Hematopoietic multipotent progenitor cell treated with erythropoietin and hydrocortisone succinate and interleukin-3 and kit ligand, for 17 days (in vitro differentiated cells): ENCODE results near the gene PRAC2.

Experiments
- DNase-seq: peaks from one replicate; pipeline ENCODE4 v3.0.0-alpha.2; 2015; ENCODE audit warnings: low spot score

The PRAC2 gene

GRCh38 chr17:48755356-48755755 lies 32.4 kb downstream of the PRAC2 start:
- DNase-seq: no peak

GRCh38 chr17:48756830-48757251 lies 33.9 kb downstream of the PRAC2 start:
- DNase-seq: no peak

- DNase-seq: no peak
Observed at GRCh38 chr17:48757524-48757961, 34.6 kb downstream of the PRAC2 start.

- no peak for DNase-seq
Observed at GRCh38 chr17:48759288-48759687, 36.3 kb downstream of the PRAC2 start.

- DNase-seq: no peak
Observed at GRCh38 chr17:48760411-48760810, 37.4 kb downstream of the PRAC2 start.

GRCh38 chr17:48761114-48761513 lies 38.1 kb downstream of the PRAC2 start:
- DNase-seq: no peak

GRCh38 chr17:48767263-48767774 lies 44.3 kb downstream of the PRAC2 start:
- DNase-seq: no peak

GRCh38 chr17:48769009-48769675 lies 46.2 kb downstream of the PRAC2 start:
- no peak for DNase-seq

GRCh38 chr17:48770954-48771353 lies 48.0 kb downstream of the PRAC2 start:
- no peak for DNase-seq

GRCh38 chr17:48773245-48773644 lies 50.3 kb downstream of the PRAC2 start:
- no peak for DNase-seq
